Dedifferentiated amniotic fluid mesenchymal stem cell (primary cell): ENCODE results near the gene ACVR2B.
A peak's percentile ranks its signal among the peaks of the same experiment; 100 is the strongest.

Experiments
- DNase-seq: peaks from one replicate; pipeline ENCODE4 v3.0.0-alpha.2; 2016; ENCODE audit errors: extremely low spot score

The ACVR2B gene

DNA sequence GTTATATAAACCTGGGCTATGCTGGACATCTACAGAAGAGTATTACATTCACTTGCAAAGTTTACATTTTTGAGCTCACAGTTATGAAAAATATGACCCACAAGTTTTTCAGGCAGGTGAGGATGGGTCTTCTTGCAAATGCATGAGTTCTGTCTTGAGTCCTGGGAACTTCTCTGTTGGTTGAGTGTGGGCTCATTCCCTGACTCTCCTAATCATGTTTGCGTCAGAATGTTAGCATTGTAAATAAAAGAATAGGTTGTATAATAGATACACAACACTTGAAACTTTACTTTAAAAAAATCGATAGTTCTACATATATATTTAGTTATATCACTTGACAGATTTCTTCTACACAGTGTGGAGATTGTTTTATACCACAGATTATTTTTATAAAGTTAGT is 35.3 kb downstream of the ACVR2B start:
- DNase-seq = no peak

DNA sequence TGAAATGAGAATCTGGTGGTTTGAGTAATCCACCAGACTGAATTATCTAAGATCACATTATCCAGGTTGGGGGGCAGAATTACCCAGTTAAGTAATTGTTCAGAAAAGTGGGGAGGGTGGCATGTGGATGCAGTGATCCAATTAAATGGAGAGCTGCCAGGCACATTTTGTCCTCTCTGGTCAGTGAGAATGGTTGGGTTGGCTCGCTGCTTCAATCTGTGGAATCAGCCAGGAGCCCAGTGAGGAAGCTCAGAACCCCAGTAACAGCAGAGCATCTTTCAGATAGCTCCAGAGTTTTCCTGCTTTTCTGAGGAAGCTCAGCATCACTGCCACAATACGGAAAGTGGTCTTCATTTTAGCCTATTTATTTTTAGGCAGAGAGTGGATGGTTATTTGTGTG is 36.1 kb downstream of the ACVR2B start:
- DNase-seq = no peak

DNA sequence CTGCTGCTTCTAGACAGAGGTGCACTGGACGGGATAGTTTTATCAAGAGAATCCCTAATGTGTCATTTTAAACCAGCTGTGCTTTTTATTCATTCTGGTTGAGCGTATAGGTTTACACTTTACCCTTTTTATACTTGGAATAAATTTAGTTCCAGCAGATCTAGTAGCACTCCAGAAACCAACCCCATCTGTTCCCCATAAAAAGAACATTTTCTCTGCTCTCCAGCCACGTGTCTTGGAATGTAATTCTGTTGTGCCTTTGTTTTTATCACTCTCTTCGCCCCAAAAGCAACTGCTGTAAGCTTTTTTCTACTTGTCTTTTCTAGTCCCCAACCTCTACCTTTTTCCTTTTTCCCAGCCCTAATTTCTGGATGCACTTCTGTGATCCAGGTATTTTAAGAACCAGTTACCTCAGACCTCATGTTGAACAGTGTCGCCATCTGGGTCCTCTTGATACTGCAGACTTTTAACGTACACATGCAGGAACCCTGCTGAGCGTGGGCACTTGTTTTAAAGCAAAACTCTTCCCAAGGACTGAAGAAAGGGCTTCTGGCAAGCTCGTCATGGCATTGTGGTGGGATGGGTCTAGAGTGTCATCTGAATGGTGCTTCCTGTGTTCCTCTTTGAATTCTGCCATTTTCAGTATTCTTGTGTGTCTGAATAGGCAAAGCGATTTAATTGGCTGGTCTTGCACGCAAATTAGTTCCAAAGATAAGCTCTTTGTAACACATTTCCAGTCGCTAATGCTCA is 36.8 kb downstream of the ACVR2B start:
- DNase-seq = no peak

GRCh38 chr3:38491215-38491614 is 37.5 kb downstream of the ACVR2B start:
- DNase-seq = no peak

GRCh38 chr3:38493031-38493430 is 39.3 kb downstream of the ACVR2B start:
- DNase-seq = no peak

- peak; percentile 94 for DNase-seq
These were observed 42.6 kb downstream of the ACVR2B start, which contains the start of gene EXOG for GRCh38 chr3:38496131-38496910. TSS of gene EXOG (plus strand) at chr3:38496340. CDS start at chr3:38496368, 28 bp downstream.

DNA sequence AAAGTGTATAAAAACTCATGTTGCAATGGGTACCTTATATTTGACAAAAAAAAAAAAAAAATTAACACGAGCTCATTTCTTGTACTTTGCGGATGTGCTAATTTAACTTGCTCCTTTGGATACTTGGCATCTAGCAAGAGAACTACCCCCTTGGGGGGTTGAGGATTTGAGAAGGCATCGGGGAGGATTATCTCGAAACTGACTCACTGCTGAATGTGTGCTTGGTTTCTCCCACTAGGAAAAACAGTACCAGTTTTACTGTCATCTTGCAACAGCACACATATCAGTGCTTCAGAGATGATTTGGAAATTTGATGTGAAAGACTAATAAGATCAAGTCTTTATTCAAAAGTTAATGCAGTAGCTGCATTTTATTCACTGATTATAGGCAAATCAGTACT is 43.3 kb downstream of the ACVR2B start:
- no peak for DNase-seq

GRCh38 chr3:38500688-38501417 is 47.2 kb downstream of the ACVR2B start:
- DNase-seq = peak; percentile 49

- no peak for DNase-seq
These were observed 53.4 kb downstream of the ACVR2B start for GRCh38 chr3:38507120-38507519.

- DNase-seq = no peak
These were observed 56.0 kb downstream of the ACVR2B start for GRCh38 chr3:38509732-38510131.

DNA sequence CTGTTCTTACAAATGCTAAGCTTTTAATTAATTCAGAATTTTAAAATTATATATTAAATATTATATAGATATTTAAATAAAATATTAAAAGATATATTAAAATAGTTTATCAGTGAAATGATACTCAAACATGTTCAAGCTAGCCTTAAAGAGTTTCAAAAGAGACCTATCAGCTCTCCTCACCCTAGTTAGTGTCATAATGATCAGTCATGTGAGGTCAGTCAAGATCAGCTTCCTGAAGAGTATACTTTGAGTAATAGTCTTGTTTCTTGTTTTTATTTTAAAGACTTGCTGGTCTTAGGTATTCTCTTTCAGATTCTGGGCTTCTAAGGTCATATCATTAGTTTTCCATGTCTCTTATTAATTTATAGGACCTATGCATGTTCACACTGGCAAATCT is 56.9 kb downstream of the ACVR2B start:
- DNase-seq = no peak

GRCh38 chr3:38511546-38511945 is 57.9 kb downstream of the ACVR2B start:
- DNase-seq = no peak

DNA sequence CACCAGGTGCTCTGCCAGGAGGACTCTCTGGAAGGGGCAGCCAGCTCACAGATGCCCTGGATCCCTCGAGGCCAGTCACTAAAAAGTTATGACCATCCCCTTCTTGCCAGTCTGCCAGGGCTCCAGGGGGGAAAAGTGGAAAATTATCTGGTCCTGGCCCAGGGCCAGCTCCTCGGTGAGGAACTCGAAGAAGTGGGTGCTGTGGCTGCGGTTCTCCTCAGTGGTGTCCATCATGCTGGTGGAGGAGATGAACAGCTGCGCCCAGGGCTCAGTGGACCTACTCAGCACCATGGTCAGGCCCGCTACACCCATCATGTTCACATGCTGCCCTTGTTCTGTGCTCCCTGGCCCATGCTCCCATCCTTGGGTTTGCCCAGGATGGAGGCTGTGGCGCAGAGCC is 61.7 kb downstream of the ACVR2B start:
- DNase-seq = no peak

DNA sequence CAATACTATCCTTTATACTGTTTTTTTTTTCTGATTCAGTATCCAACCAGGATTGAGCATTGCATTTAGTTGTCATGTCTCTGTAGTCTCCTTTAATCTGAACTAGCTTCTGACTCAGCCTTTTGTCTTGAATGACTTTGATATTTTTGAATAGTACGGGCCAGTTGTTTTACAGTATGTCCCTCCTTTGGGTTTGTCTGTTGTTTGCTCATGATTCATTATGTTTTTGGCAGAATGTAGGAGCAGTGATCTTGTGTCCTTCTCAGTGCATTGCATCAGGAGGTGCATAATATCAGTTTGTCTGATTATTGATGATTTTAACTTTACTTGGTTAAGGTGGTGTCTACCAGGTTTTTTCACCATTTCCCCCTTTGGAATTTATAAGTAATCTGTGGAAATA is 63.0 kb downstream of the ACVR2B start:
- DNase-seq = no peak

GRCh38 chr3:38519000-38519399 is 65.3 kb downstream of the ACVR2B start:
- DNase-seq = peak; percentile 31

DNA sequence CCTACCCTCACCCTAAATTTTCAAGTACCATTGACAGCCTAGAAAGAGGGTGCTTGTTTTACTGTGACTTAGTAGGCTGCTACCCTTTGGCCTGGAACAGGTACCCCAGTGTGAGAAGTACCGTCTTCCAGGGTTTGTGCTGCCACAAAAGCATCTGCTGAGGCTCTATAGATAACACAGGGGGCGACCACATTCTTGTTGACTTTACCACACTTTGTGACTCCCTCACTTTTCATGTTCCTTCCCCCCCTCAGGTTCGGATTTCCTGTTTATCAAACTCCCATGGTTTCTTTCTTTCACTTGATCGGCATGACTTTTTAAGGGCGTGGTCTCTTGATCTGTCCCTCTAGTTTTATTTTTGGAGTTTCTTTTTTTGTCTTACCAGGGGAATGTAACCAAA is 66.0 kb downstream of the ACVR2B start:
- DNase-seq = no peak

DNA sequence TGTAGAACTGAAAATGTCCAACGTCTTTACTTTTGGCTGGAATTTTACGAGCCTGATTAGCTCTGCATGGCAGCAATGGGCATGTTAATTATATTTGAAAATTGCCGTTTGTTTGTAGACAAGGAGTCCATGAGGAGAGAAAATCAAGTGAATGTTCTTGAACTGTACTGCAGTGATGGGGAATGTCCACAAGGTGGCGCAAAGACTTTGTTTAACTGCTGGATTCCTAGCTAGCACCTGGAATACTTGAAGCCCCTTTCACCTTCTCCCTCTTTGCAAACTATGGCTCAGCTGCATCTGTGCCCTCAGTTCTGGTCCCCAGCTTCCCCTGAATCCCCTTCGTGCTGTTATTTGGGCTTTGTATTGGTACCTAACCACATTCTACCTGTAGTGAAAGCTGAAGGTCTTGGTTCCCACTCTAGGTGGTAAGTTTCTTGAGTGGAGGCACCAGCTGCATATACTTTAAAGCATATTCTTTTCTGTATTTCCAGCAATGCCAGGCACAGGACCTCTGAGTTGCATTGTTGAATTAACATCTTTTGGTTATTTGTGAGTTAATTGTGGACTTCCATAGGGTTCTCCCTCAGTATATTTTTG is 67.8 kb downstream of the ACVR2B start:
- DNase-seq = peak; percentile 66

DNA sequence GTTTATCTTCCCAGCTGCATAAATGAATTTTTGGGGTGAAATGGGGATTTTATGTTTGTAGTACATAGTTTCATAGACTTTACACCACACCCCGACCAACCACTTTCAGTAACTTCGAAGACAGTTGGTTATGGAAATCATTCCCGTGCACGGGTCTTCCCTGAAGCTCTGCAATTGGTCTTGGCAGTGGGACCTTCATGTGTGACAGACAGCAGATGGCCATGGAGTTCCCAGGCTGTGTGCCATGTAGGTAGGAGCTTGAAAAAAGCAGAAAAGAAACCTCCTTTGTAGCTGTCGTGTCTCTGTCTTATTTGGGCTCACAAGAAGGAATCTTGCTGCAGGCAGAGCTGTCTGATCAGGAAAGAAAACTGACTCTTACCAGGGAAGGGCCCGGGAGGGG is 68.3 kb downstream of the ACVR2B start:
- DNase-seq = no peak

DNA sequence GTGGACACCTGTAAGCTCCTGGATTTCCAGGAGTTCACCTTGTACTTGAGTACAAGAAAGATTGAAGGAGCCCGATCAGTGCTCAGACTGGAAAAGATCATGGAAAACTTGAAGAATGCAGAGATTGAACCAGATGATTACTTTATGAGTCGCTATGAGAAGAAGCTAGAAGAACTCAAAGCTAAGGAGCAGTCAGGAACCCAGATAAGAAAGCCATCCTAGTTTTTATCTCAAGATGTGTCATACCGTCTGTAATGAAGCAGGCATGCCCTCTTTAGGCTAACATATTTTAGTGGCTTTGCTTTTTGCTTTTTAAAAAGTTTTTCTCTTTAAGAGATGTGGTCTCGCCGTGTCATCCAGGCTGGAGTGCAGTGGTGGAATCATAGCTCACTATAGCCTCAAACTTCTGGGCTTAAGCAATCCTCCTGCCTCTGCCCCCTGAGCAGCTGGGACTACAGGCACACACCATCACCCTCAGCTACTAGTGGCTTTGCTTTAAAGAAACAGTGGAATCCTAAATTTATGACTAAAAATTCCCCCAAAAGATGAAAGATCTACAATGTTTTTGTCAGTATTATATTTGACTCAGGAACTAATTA is 70.5 kb downstream of the ACVR2B start:
- DNase-seq = no peak

- no peak for DNase-seq
These were observed 73.1 kb downstream of the ACVR2B start for GRCh38 chr3:38526792-38527191.

- no peak for DNase-seq
These were observed 74.8 kb downstream of the ACVR2B start for GRCh38 chr3:38528457-38528856.

DNA sequence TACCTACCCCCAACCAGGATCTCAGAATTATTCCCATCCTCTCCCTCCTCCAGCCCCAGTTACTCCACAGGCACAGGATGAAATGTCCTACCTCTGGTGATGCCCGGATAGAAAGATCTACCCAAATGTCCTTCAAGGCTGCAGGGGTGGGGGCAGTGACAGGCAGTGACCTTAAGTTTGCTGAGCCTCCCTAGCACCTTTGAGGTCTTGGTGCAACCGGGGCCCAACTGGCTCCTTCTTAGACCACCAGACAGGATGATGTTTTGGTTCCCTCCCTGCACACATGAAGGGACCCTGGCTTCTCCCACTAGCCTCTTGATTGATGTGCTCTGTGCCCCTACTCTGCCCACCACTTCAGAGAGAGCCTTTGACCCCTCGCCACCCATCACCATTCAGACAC is 78.8 kb downstream of the ACVR2B start:
- DNase-seq = no peak
